GM19193 (cell line): ENCODE data around the gene PIKFYVE.

ENCODE experiments used
- POLR2A ChIP-seq: IDR thresholded peaks from 4 replicates; pipeline ENCODE4 v1.6.1; 2011; ENCODE audit not compliant: insufficient read depth, insufficient read length; ENCODE audit errors: extremely low read depth

The PIKFYVE gene

GRCh38 chr2:208252716-208253492 lies 13.2 kb upstream of the PIKFYVE start:
- TF ChIP-seq POLR2A: no peak

DNA sequence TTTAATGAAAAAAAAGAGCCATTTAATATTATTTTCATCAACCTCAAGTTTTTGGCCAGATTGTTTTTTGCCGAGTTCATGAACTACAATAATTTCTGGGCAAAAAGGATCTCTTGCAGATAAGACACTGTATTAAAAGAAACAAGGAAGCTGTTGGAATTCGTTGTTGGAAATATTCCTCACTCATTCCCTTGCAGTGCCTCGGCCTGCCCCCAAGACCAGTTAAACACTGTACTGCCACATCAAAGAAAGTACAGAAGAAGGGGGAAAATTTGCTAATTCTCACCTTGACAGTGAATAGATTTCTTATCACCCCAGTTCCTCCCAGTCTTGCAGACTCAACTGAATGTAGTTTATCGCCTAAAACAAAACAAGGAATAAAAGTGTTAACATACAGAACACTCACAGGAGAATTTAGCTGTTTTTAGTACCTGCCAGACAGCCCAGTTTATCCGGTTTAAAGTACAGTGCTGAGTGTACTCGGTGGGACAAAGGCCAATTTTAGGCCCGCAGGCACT lies 12.4 kb upstream of the PIKFYVE start:
- no peak for TF ChIP-seq POLR2A

DNA sequence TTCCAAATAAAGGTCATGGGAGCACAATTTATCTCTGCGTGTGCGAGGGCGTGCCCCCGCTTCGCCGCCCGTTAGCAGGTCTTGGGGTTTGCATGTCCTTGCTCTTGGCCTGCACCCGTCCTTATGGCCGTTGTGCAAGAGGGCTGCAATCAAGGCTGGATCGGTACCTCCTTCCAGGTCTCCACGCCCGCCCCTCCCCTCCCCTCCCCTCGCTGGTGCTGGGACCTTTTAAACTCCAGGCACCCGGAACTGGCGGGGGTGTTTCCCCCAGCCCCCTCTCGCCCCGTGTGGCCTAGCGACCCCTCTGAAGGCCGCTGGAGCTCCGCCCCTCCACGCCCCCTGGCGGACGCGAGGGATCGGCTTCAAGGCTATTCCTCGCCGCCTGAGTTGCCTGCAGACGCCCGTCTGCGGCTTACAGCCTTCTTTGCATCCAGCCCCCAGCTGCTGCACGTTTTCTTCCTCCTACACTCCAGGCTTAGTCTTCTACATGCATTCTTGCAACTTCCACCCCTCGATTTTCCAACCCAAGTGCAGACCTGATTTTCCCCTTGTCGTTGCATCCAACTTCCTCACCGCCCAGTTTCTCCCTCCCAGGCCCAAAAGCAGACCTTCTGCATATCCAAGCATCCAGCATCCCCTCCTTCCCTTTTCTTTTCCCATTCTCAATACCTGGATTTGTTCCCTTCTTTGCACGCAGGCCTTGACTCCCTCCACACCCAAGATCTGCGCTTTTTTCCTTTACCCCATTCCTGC lies 11.8 kb upstream of the PIKFYVE start:
- no peak for TF ChIP-seq POLR2A

DNA sequence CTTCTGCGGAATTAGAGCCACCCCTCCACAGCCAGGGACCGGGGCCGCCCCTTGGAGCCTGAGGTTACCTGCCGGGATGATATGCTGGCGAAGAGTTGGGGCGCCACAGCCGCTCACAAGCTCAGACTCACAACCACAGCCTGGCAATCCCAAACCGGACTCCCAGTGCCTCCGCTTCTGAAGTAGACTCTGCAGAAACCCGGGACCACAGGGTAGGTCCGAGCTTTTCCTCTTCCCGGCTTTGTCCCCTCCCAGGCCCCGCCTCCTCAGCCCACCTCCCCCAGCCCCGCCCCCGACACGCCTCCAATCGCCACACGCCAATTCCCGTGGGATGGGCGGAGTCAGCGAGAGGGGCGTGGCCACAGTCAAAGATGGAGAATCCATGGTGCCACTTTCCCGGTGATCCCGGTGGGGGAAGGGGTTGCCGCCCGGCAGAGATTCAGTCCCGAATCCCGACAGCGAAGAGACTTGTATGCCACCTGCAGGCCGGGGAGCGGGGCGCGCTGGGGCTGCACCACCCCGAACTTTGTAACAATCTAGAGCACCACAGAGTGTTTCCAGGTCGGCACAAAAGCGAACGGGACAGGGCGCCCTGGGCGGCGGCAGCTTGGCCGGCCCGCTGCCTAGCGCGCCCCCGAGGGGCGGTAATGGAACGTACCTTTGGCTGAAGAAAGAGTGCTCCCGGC lies 11.0 kb upstream of the PIKFYVE start, which contains the start of gene IDH1:
IDH1 (minus strand) TSS at position 201 of the 686 bp plus-strand sequence. CDS start 3,520 bp downstream, outside the sequence.
- TF ChIP-seq POLR2A: peak; percentile 47

DNA sequence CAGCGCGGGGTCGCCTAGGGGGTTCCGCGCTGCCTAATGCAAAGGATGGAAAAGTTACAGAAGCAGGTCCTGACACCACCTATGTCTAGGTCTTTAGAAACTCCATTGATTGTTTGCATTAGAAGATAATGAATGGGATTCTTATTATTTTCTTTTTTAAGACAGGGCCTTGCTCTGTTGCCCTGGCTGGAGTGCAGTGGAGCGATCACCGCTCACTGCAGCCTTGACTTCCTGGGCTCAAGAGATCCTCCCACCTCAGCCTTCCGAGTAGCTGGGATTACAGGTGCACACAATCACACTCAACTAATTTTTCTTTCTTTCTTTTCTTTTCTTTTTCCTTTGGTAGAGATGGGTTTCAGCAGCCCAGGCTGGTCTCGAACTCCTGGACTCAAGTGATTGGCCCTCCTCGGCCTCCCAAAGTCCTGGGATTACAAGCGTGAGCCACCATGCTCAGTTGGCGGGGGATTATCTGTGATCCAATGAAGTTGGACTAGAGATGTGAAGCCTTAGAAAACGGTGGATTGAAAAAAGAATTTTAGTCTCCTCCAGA lies 10.4 kb upstream of the PIKFYVE start:
- no peak for TF ChIP-seq POLR2A

DNA sequence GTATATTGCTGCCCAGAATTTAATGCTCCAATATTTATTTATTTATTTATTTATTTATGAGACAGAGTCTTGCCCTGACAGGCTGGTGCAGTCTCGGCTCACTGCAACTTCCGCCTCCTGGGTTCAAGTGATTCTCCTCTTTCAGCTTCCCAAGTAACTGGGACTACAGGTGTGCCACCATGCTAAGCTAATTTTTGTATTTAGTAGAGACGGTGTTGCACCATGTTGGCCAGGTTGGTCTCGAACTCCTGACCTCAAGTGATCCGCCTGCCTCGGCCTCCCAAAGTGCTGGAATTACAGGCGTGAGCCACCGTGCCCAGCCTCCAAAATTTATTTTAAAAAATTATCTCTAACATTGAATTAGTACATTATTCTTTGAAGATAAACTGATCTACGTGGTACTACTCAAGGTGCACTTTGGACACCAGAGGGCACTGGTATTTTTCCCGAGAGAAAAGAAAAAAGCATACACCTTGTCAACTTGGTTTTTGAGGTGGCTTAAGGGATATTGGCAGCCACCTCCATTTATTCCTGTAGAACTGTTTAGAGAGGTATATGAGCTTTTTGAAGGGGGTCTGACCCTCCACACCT lies 9.8 kb upstream of the PIKFYVE start:
- no peak for TF ChIP-seq POLR2A

DNA sequence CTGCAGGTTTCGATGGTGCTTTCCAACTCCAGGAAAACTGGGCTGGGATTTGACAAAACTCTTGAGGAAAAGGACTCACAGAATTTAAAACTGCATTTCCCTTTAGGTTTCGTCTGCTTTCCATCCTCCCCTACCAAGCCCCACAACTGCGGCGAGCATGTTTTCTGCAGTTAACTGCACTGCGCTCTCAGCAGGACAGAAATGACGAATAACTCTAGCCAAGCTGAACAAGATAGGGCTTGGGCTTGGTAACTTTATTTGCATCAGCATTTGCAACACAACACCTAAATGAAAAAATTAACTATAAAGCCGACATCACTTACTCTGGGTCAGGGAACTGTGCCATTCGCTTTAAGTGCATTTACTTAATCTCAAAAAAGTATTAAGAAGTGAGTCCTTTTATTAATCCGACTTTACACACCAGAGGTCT lies 669 bp upstream of the PIKFYVE start:
- no peak for TF ChIP-seq POLR2A

- no peak for TF ChIP-seq POLR2A
Observed at GRCh38 chr2:208266553-208266893, 468 bp downstream of the PIKFYVE start.

- no peak for TF ChIP-seq POLR2A
Observed at GRCh38 chr2:208266936-208267335, 881 bp downstream of the PIKFYVE start.

DNA sequence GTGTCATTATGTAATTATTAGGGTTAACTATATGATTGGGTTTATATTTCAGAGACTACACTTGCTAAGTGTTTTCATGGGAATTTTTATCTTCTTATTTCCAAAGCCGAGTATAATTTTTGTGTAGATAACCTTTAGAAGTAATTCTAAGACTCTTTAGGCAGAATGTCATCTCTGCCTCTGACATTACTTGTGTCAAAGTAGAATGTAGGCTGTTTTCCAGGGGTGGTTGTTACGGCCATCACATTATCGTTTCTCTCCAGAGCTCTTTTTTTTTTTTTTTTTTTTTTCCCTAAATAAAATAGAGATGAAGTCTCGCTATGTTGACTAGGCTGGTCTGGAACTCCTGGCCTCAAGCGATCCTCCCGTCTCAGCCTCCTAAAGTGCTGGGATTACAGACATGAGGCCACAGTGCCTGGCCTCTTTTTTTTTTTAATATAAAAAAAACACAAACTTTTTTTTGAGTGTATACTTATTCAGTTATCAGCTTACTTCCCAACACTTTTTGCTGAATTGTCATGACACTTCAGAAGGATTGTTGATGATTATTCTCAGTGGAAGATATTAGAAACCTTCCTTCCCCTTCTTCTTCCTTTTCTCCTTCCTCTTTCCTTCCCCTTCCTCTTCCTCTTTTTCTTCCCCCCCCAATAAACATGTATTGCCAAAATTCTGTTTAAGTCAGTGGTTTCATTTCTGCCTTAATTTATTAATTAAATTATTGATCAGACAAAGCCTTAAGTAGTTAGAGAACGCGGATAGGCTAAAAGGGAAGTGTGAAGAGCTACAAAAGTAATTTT lies 2.3 kb downstream of the PIKFYVE start:
- no peak for TF ChIP-seq POLR2A

GRCh38 chr2:208269091-208269490 lies 3.0 kb downstream of the PIKFYVE start:
- TF ChIP-seq POLR2A: no peak

GRCh38 chr2:208274748-208275147 lies 8.7 kb downstream of the PIKFYVE start:
- TF ChIP-seq POLR2A: no peak

GRCh38 chr2:208278549-208278948 lies 12.5 kb downstream of the PIKFYVE start:
- TF ChIP-seq POLR2A: no peak

DNA sequence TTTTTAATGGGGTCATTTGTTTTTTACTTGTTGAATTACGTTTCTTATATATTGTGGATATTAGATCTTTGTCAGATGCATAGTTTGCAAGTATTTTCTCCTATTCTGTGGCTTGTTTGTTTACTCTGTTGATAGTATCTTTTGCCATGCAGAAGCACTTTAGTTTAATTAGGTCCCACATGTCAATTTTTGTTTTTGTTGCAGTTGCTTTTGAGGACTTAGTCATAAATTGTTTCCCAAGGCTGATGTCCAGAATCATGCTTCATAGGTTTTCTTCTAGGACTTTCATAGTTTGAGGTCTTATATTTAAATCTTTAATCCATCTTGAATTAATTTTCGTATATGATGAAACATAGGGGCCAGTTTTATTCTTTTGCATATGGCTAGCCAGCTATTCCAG lies 13.2 kb downstream of the PIKFYVE start:
- TF ChIP-seq POLR2A: no peak
